GM19193 (cell line): ENCODE results near the gene IRF7.

ENCODE experiments used
- POLR2A ChIP-seq: IDR thresholded peaks from 4 replicates; pipeline ENCODE4 v1.6.1; 2011; ENCODE audit not compliant: insufficient read depth, insufficient read length; ENCODE audit errors: extremely low read depth

IRF7 gene

GRCh38 chr11:587546-587945 is 28.2 kb downstream of the IRF7 start:
- no peak for TF ChIP-seq POLR2A

DNA sequence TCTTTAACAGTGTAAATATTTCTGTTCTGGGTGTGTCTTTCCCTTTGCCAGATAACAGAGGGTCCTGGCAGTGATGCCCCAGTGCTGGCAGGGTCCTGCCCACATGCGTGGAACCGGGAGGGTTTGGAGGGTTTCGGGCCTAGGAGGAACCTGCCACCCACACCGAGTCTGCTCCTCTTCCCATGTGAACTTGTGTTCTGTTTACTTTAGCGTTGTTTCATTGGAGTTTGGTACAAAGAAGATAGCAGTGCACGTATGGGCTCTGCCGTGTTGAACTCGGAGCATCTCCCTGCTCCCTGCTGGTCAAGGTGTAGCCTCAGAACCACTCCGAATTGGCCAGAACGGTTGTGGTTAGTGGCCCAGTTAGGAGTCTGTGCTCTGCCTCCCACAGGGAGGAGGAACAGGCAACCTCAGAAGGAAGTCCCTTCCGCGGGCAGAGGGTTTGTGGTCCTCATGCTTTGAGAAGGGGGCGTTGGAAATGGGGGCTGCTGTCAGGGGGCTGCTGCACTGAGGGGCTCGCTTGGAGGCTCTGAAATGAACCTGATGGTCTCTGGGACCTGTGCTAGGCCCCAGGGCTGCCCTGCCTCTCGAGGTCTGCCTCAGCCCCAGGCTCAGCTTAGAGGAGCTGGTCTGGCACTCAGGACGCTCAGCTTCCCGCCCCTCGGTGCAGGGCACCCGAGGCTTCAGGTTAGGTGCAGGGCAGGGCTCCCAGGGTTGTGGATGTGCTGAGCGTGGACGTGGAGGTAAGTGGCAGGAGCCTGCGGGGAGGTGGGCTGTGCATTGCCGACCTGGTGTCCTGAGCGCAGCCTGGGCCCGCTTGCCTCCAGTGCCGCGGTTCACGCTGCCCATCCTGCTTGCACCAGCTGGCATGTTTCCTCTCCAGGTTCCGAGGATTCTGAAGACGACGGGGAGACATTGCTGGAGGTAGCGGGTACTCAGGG is 29.1 kb downstream of the IRF7 start:
- no peak for TF ChIP-seq POLR2A

- TF ChIP-seq POLR2A: no peak
Measured at GRCh38 chr11:584287-584686, 31.5 kb downstream of the IRF7 start.

- no peak for TF ChIP-seq POLR2A
Measured at GRCh38 chr11:581752-582151, 34.0 kb downstream of the IRF7 start.

GRCh38 chr11:581342-581741 is 34.4 kb downstream of the IRF7 start:
- TF ChIP-seq POLR2A: no peak

- TF ChIP-seq POLR2A: no peak
Measured at GRCh38 chr11:579830-580601, 35.7 kb downstream of the IRF7 start.

DNA sequence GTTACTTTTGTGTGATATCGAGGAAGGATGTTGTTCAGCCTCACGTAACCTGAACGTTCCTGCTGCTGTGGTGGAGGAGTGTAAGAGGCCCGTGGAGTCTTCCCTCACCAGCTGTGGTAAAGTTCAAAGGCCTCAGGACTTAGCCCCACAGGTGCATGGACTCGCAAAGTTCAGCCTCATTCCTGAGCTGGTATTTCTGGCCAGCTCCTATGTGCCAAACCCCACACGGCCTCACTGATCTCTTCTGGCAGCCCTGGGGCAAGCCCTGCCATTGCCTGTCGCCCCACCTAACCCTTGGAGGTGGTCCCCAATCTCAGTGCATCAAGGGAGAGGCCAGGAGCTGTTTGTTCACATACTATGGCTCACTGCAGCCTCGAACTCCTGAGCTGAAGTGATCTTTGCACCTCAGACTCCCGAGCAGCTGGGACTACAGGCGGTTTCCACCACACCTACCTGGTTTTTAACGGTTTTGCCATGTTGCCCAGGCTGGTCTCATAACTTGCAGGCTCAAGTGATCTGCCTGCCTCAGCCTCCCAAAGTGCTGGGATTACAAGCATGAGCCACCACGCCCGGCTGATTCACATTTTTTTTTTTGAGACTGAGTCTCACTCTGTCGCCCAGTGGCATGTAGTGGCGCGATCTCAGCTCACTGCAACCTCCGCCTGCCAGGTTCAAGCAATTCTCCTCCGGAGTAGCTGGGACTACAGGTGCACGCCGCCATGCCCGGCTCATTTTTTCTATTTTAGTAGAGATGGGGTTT is 37.3 kb downstream of the IRF7 start:
- TF ChIP-seq POLR2A: no peak

DNA sequence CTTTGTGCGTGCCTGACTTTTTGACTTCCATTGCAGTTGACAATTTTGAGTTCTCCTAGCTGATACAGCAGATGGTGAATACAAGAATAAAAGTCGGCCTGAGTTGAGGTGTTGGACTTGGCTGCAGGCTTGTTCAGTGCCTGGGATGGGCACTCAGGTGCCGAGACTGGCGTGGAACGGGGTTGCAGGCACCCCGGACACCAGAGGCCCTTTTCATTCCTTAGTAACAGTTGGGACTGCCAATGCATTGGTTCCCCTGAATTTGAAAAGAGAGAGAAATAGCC is 38.2 kb downstream of the IRF7 start:
- no peak for TF ChIP-seq POLR2A

DNA sequence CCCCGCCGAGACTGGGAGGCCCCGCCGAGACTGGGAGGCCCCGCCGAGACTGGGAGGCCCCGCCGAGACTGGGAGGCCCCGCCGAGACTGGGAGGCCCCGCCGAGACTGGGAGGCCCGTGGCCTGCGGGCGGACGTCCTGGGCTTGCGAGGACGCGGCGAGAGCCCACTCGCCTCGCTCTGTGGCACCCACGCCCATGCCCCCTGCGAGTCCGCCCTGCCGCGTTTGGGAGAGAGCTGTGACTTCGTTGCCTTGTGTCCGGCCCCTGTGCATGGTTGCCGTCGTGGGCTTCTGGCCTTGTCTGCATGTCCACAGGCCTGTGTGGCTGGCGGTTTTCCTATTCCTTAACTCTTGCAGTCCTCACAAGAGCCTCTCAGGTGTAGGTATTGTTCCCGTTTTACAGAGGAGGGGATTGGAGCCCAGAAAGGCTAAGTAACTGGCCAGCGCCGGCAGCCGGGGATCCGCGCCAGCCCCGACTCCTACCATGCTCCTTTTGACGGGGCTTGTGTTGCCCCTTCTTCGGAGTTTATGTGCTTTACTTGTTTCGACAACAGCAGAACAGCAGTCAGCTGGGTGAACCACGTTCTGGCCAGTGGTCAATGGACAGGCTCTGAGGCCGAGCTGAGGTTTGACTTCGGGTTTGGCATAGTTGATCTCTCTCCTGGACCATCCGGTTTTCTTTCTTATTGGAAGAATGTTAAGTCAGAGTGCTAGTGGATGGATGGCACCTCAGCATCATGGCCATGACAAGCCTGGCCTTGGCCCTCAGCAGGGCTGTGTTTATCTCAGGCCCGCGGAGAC is 38.7 kb downstream of the IRF7 start:
- TF ChIP-seq POLR2A: no peak

- TF ChIP-seq POLR2A: peak; percentile 83
Measured at GRCh38 chr11:575996-576768, 39.6 kb downstream of the IRF7 start, which contains the start of gene PHRF1. Gene PHRF1, plus strand, starts transcription at chr11:576470. Its CDS starts 5,043 bp downstream, at chr11:581513.

DNA sequence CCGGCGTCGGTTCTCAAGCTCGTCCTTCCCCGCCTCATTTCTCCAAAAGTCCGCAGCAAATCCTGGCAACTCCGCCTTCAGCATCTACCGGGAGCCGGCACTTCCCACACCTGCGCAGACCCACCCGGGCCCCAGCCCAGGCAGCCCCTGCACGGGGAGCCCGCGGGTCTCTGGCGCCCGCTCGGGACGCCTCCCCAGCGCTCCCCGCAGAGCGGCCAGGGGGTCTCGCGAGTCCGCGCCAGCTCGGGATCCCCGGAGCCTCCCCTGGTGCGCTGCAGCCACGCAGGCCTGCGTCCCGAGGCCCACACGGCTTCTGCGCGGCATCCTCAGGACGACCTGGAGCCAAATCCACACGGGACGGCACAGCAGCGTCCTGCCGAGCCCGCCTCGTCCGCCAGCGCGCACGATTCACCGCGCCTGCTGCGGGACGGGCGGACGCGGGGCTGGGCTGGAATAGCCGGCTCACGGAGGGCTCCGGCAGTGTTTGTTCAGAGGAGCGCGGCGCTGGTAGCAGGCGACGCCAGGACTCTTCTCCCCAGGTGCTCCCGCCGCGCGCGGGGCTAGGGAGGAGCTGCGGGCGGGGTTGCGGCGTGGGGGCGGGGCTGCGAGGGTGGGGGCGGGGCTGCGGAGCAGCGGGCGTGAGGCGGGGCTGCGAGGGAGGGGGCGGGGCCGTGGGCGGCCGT is 40.3 kb downstream of the IRF7 start:
- TF ChIP-seq POLR2A: no peak

- no peak for TF ChIP-seq POLR2A
Measured at GRCh38 chr11:574632-575312, 41.0 kb downstream of the IRF7 start.

DNA sequence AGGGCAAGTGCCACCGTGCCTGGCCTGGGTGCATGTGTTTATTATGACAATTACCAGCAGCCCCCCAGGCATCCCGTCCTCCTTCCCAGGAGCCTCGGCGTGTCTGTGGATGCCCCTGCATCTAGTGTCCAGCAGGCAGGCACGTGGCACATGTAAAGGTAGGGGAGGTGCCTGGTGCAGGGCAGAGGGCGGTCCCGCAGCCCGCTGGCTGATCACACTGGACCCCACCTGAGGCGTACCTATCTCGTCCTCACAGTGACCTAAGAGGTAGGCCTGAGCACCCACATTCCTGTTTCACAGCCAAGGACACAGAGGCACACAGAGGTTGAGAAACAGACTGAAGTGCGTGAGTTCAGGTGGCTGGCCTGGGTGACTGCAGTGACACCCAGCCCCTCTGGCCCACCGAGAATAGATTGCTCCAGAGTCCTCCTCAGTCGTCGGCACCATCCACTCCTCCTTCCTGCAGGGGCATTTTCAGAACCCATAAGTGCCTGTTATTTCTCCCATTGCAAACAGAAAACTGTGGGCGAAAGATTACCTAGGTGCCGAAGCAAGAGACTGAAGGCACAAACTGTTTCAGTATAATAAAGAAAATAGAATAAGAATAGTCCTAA is 42.5 kb downstream of the IRF7 start:
- no peak for TF ChIP-seq POLR2A

DNA sequence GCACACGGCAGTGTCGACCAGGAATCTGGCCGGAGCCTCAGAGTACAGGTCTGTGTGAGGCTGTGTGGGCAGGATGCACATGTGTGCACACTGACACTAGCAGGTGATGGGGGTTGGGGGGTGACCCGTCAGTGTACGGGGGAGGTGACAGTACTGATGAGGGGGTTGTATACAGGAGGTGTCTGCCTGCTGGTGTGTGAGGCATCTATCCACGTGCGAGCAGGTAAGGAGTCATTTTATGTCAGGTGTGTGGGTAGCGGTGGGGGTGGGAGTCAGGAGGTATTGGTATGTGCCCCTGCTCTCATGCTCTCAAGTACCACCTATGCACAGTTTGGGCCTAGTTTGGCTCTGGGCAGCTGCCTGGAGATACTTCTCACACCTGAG is 44.0 kb downstream of the IRF7 start:
- TF ChIP-seq POLR2A: no peak
